HG03175 (cell line): ENCODE results near the gene GTPBP6.
"Not testable (repeated sequence)": the region's sequence is repeated elsewhere in the genome, so short reads cannot be mapped to it uniquely, and the experiment has no call there.

ENCODE experiments used
- ATAC-seq: cut with Tn5 transposase; IDR thresholded peaks from one replicate; pipeline ENCODE4 v1.9.1; 2021; ENCODE audit warnings: mild to moderate bottlenecking, moderate library complexity; ENCODE audit not compliant: unreplicated experiment

The GTPBP6 gene

GRCh38 chrX:352181-352580 is 33.6 kb upstream of the GTPBP6 start:
- ATAC-seq: no peak

GRCh38 chrX:351736-352135 is 33.1 kb upstream of the GTPBP6 start:
- no peak for ATAC-seq

- not testable (repeated sequence) for ATAC-seq
Measured at GRCh38 chrX:351324-351641, 32.7 kb upstream of the GTPBP6 start.

DNA sequence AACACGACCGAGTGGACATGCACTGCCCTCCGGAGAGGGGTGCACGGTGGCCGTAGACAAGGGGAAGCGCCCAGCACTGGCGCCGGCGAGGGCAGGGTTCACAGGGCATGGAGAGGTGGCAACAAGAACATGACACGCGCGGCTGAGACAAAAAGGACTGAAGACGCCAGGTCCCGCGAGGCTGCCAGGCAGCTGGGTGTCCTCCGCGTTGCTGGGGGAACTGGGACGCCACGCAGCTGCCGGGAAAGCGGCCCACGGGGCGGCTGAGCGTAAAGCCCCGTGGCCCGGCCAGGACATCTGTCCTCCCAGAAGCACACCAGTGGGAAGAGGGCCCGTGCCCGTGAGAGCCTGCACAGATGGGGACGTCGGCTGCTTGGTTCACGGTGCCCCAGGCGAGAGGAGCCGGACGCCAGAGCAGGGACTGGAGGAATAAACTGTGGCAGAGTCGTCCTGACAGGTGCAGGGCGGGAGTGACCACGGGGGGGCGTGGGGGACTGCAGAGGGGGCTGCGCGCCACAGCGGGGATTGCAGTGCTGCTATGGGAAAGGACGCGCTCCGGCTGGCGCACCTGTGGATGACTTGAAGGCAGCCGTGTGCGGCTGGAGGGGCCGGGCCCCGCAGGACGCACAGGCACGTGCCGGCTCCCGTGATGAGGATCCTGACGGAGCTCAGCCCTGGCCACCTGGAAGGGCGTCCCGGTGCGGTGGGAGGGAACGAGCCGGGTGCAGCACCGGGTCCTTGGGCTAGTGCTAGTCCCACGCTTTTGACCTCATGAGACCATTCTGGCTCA is 32.1 kb upstream of the GTPBP6 start:
- ATAC-seq: no peak

GRCh38 chrX:350148-350533 is 31.5 kb upstream of the GTPBP6 start:
- no peak for ATAC-seq

- no peak for ATAC-seq
Measured at GRCh38 chrX:349702-350101, 31.1 kb upstream of the GTPBP6 start.

DNA sequence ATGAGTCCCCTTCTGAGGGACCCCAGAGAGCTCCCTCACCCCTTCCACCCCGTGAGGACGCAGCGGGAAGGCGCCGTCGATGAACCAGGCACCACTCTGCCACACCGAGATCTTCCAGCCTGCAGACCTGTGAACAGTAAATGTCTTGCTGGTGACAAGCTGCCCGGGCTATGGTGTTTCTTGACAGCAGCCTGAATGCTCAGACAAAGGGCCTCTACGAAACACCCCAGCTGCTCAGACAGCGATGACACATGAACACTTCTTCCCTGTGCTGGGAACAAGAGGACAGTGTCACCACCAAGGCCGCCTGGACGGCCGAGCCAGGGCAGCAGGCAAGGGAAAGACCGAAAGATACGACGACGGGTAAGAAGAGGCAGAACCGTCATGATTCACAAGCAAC is 30.6 kb upstream of the GTPBP6 start:
- ATAC-seq: no peak

- ATAC-seq: no peak
Measured at GRCh38 chrX:348461-349117, 30.0 kb upstream of the GTPBP6 start.

DNA sequence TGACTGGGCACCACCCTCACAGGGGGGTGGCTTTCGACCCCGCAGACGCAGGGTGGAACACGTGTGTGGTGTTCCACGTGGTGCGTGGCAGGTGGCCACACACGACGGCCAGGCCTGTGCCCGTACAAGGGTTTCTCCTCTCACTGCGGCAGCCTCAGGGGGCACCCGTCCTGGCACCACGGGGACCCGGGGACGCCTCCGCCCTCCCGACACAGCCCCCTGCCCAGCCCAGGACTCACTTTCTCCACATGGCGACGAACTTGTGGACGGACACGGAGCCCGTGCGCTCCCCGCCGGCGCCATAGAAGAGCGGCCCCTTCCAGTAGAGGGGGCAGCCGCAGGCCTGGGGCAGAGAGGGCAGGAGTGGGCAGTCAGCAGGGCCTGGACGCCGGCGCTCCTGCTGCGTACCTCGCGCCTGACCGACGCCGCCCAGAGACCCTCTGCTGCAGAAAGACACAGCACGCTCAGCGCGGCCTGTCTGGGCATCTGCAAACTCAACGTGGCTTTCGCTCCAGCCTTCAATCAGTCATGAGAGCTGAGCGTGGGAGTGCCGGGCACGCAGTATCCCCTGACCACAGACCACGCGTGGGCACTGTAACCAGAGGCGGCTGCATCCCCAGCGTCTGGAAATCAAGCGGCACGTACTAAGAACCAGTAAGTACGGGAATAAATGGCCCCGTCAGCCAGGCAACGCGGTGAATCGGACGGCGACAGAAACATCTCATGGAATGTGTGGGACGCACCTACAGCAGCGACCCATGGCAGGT is 28.9 kb upstream of the GTPBP6 start:
- no peak for ATAC-seq

- no peak for ATAC-seq
Measured at GRCh38 chrX:346034-346813, 27.6 kb upstream of the GTPBP6 start.

GRCh38 chrX:345020-345925 is 26.7 kb upstream of the GTPBP6 start:
- no peak for ATAC-seq

GRCh38 chrX:344371-344901 is 25.8 kb upstream of the GTPBP6 start:
- no peak for ATAC-seq

DNA sequence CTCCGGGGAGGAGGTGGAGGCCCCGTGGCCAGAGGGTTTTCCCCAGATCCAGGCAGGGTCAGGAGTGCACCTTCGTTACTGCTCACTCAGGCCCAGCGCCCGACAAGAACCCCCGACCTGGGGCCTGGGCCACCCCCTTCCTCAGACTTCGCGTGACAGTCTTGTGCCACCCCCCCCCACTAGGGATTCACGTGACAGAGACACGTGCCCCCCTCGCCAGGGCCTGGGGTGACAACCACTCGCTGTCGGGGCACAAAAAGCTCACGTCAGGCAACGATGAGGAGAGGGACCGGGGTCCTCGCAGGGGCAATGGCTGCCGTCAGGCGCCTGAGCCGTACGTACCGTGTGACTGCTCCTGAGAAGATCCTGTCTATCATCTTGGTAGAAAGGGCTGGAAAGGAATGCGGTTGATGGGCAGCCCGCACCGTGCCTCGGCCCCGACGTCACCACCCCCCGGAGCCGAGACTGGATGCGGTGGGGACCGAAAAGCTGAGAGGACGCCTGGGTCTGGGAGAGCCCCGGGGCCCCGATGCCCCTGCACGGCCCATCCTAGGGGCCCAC is 23.0 kb upstream of the GTPBP6 start:
- no peak for ATAC-seq

DNA sequence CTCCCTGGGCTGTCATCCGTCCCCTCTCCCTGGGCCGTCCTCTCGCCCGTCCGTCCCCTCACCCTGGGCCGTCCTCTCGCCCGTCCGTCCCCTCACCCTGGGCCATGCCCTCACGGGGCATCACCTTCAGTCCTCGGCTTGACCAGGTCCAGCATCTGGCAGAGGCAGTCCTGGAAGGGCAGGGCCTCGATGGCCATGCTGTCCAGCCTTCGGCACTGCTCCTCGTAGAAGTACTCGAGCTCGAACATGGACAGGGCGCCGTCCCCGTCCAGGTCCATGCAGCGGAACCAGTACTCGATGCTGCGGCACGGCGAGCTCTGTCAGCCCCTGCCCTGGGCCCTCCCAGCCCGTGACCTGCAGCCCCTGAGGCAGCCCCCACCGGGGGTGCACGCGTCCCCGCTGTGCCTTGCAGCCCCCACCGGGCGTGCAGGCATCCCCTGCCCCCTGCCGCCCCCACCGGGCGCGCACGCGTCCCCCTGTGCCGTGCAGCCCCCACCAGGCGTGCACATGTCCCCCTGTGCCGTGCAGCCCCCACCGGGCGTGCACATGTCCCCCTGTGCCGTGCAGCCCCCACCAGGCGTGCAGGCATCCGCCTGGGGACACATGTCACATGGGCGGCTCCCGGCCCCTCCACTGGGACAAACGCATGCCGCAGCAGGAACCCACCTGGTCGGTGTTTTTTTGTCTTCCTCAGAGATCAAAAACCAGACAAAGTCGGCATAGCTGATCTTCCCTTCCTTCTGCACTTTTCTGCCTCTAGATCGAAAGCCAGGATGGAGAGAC is 22.2 kb upstream of the GTPBP6 start:
- ATAC-seq: no peak

DNA sequence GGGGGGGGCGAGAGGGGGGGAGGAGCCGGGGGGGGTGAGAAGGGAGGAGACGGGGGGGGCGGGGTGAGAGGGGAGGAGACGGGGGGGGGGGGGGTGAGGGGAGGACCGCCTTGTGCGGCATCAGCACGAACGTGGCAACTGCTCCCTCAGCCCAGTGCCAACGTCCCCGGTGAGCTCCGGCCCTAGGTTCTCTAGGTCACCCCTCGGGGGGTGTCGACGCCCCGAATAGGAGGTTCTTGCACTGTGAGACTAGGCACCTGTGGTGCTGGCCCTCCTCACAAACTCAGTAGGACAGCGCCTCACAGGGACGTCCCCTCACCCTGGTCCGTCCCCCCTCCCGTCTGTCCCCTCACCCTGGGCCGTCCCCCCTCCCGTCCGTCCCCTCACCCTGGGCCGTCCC is 21.5 kb upstream of the GTPBP6 start:
- ATAC-seq: no peak

DNA sequence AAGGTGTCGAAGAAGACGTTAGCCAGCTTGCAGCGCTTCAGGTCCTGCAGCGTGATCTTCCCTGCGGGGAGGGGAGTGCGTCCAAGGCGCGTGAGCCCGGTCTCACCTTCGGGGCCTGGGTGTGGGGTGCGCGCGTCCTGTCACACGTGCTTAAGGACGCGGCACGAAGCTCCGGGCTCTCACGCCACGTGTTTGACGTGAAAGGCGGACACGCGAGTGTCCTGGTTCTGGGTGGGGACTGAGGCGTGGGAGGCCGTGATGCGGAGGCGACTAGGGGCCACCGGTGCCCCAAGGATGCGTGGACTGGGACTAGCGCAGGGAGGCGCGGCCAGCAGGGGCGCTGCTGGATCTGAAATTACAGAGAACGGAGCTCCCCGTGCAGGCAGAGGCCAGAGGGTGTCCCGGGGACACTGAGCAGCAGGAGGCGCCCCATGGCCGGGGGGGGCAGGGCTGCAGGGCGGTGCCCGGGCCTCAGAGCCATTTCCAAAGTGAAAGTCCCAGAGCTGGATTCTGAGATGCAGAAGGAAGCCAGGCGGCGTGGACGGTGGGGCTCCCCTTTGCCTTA is 20.3 kb upstream of the GTPBP6 start:
- ATAC-seq: no peak

DNA sequence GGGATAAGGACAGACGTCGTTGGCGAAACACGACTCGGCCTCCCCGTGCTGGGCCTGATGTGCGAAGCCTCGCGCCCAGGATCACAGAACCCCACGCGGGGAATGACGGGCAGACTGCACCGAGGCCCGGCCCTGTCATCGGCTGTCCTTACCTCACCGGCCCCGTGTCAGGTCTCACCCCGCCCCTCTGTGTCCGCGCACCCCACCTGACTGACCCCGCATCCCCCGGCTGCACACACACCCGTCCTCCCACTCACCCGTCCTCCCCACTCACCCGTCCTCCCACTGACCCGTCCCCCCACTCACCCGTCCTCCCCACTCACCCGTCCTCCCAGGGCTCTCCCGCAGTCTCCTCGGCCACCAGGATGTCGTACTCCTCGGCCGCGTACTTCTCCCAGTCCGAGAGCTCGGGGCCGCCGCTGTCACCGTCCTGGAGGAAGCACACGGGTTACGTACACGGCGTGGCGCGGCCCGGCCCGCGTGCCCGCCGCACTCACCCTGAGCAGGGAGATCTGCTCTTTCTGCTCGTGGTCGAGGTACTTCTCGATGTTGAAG is 19.8 kb upstream of the GTPBP6 start:
- ATAC-seq: no peak

GRCh38 chrX:337331-337831 is 18.8 kb upstream of the GTPBP6 start:
- ATAC-seq: no peak
